GM23338 (cell line): ENCODE data around the gene APOL4. TPM values are rescaled to one million over a fixed set of nuclear protein-coding genes. Genes with fewer than 3 reads are reported as not detected.

ENCODE experiments used
- ATAC-seq: fragments of 200-7000 bp; cut with Tn5 transposase; 3 replicates; pipeline ENCODE4 v1.9.1; 2020
- DNase-seq: peaks from one replicate; pipeline ENCODE4 v3.0.0-alpha.2; 2015; ENCODE audit warnings: low spot score
- H2AFZ ChIP-seq: fragments of 200-600 bp; sonication (generic); 2 replicates; pipeline ENCODE4 v1.8.0; 2016; ENCODE audit warnings: antibody characterized with exemption, mild to moderate bottlenecking, moderate library complexity
- H3F3A ChIP-seq: fragments of 200-600 bp; sonication (generic); replicated peaks from 2 replicates; pipeline ENCODE4 v1.8.0; 2017; ENCODE audit warnings: antibody characterized with exemption, mixed run types, low read depth
- H3K27ac ChIP-seq: fragments of 200-600 bp; sonication (generic); 2 replicates; pipeline ENCODE4 v1.6.1; 2016; ENCODE audit warnings: low read depth
- H3K27me3 ChIP-seq: fragments of 200-600 bp; sonication (generic); 2 replicates; pipeline ENCODE4 v1.8.0; 2016; ENCODE audit warnings: mild to moderate bottlenecking, mixed run types, moderate library complexity; ENCODE audit not compliant: insufficient read depth
- H3K36me3 ChIP-seq: fragments of 200-600 bp; sonication (generic); 2 replicates; pipeline ENCODE4 v1.8.0; 2016; ENCODE audit warnings: mild to moderate bottlenecking; ENCODE audit not compliant: insufficient read depth
- H3K4me1 ChIP-seq: fragments of 200-600 bp; sonication (generic); 2 replicates; pipeline ENCODE4 v1.8.0; 2016; ENCODE audit warnings: mild to moderate bottlenecking, moderate library complexity; ENCODE audit not compliant: insufficient read depth
- H3K4me2 ChIP-seq: fragments of 200-600 bp; sonication (generic); 2 replicates; pipeline ENCODE4 v1.7.1; 2017; ENCODE audit warnings: mixed run types
- H3K4me3 ChIP-seq: fragments of 200-600 bp; sonication (generic); 2 replicates; pipeline ENCODE4 v1.6.1; 2016; ENCODE audit warnings: mixed run types
- H3K79me2 ChIP-seq: fragments of 200-600 bp; sonication (generic); replicated peaks from 2 replicates; pipeline ENCODE4 v1.8.0; 2017; ENCODE audit warnings: mild to moderate bottlenecking; ENCODE audit not compliant: insufficient read depth
- H3K9me2 ChIP-seq: fragments of 200-600 bp; sonication (generic); 2 replicates; pipeline ENCODE4 v1.8.0; 2017; ENCODE audit not compliant: insufficient read depth
- H4K20me1 ChIP-seq: fragments of 200-600 bp; sonication (generic); replicated peaks from 2 replicates; pipeline ENCODE4 v1.8.0; 2017; ENCODE audit warnings: mild to moderate bottlenecking; ENCODE audit not compliant: insufficient read depth
- H3K27ac Mint-ChIP-seq: 2 replicates; pipeline ENCODE4 v1.8.0; 2020; ENCODE audit warnings: inconsistent platforms, mild to moderate bottlenecking, moderate library complexity, mixed read lengths
- H3K27me3 Mint-ChIP-seq: 3 replicates; pipeline ENCODE4 v1.8.0; 2022; ENCODE audit warnings: low read depth, mild to moderate bottlenecking, moderate library complexity, mixed read lengths, inconsistent platforms; ENCODE audit not compliant: insufficient read depth, poor library complexity
- H3K36me3 Mint-ChIP-seq: 3 replicates; pipeline ENCODE4 v1.8.0; 2021; ENCODE audit warnings: low read depth, mild to moderate bottlenecking, inconsistent platforms, moderate library complexity, mixed read lengths
- H3K4me1 Mint-ChIP-seq: 3 replicates; pipeline ENCODE4 v1.8.0; 2020; ENCODE audit warnings: mild to moderate bottlenecking, inconsistent platforms, mixed read lengths
- H3K4me3 Mint-ChIP-seq: 3 replicates; pipeline ENCODE4 v1.8.0; 2021; ENCODE audit warnings: moderate library complexity, mild to moderate bottlenecking, inconsistent platforms, mixed read lengths
- H3K9me3 Mint-ChIP-seq: 3 replicates; pipeline ENCODE4 v1.8.0; 2020; ENCODE audit warnings: moderate library complexity, mild to moderate bottlenecking, inconsistent platforms, mixed read lengths
- CREB1 ChIP-seq: fragments of 250-450 bp; sonication (Bioruptor Pico); IDR thresholded peaks from 2 replicates; pipeline ENCODE4 v1.5.0; 2020; ENCODE audit warnings: low read depth, mild to moderate bottlenecking, moderate library complexity
- EZH2 ChIP-seq: fragments of 200-600 bp; sonication (generic); IDR thresholded peaks from one replicate; pipeline ENCODE4 v1.8.0; 2017; ENCODE audit warnings: antibody characterized with exemption, mild to moderate bottlenecking, low read depth; ENCODE audit not compliant: unreplicated experiment
- EZH2phosphoT487 ChIP-seq: fragments of 200-600 bp; sonication (generic); IDR thresholded peaks from one replicate; pipeline ENCODE4 v1.8.1; 2018; ENCODE audit warnings: antibody characterized with exemption; ENCODE audit not compliant: unreplicated experiment
- JUNB ChIP-seq: IDR thresholded peaks from one replicate; pipeline ENCODE4 v1.6.1; 2016; ENCODE audit warnings: antibody characterized with exemption; ENCODE audit not compliant: unreplicated experiment
- NANOG ChIP-seq: IDR thresholded peaks from 2 replicates; pipeline ENCODE4 v1.6.1; 2016; ENCODE audit warnings: antibody characterized with exemption, borderline replicate concordance
- POLR2AphosphoS5 ChIP-seq: IDR thresholded peaks from 2 replicates; pipeline ENCODE4 v1.6.1; 2016; ENCODE audit warnings: antibody characterized with exemption, low read depth
- STAT1 ChIP-seq: IDR thresholded peaks from one replicate; pipeline ENCODE4 v1.6.1; 2016; ENCODE audit warnings: antibody characterized with exemption; ENCODE audit not compliant: unreplicated experiment
- ZNF114 ChIP-seq: fragments of 250-450 bp; sonication (Bioruptor Pico); IDR thresholded peaks from 2 replicates; pipeline ENCODE4 v1.5.0; 2020; ENCODE audit warnings: mild to moderate bottlenecking, moderate library complexity
- ZNF331 ChIP-seq: fragments of 250-450 bp; sonication (Bioruptor Pico); IDR thresholded peaks from 2 replicates; pipeline ENCODE4 v1.5.0; 2020; ENCODE audit warnings: low read depth, mild to moderate bottlenecking, moderate library complexity
- polyA plus RNA-seq: library from polyadenylated mRNA; unstranded; fragments of >200 nt; fragmentation: Nextera tagmentation; extraction: Ambion mirVana; gene quantifications from 2 replicates; pipeline ENCODE4 v1.2.1, GENCODE V29; 2016
- total RNA-seq: library from RNA; depleted of rRNA; stranded (reverse); fragments of >200 nt; shearing (Covaris generic); gene quantifications from 2 replicates; pipeline ENCODE4 v1.2.3, GENCODE V29; 2014
- TF ChIP-seq, protein P1 (sequence below): IDR thresholded peaks from 2 replicates; pipeline ENCODE4 v1.6.1; 2016; ENCODE audit warnings: antibody characterized with exemption
- TF ChIP-seq, protein P2 (sequence below): IDR thresholded peaks from one replicate; pipeline ENCODE4 v1.6.1; 2018; ENCODE audit warnings: antibody characterized with exemption; ENCODE audit not compliant: unreplicated experiment
- TF ChIP-seq, protein P3 (sequence below): fragments of 250-450 bp; sonication (Bioruptor Pico); IDR thresholded peaks from 2 replicates; pipeline ENCODE4 v1.5.0; 2020; ENCODE audit warnings: mild to moderate bottlenecking, moderate library complexity
- TF ChIP-seq, protein P4 (sequence below), 2 experiments: fragments of 200-600 bp in 1 of 2; sonication (generic) in 1 of 2; conservative IDR thresholded peaks; 2 replicates each; pipeline versions ENCODE4 v1.5.1 to v1.6.1; 2016 to 2017; ENCODE audit warnings: antibody characterized with exemption in 2 of 2, low read depth in 2 of 2, mild to moderate bottlenecking in 2 of 2, moderate library complexity in 1 of 2

The APOL4 gene
- total and polyA plus RNA-seq, 2 experiments from 2014 or later = not detected

DNA sequence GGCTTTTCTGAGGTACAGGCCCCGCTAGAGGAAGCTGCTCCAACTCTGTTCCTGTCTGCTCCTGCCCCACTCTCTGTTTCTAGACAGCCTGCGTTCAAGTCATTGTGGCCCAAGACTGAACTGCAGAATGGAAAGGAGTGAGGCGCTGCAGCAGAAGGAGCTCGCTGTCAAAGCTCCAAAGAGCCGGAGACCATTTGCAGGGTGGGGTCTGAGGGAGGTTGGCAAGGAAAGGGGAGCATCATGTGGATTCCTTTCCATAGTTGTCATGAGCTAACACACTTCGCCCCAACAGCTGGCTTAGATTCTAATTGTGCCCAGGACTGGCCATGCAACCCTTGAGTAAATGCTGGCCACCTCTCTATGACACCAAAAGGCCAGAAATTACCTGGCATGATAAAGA lies 18.8 kb downstream of the APOL4 start:
- H3K27me3 ChIP-seq = no peaks in the 10 kb centered on the region
- no peak overlapping the region for H3K4me2 ChIP-seq
- H3K27ac ChIP-seq = no peak overlapping the region
- Mint-ChIP-seq H3K9me3 (no peaks in the 10 kb centered on the region), H3K27ac (no peak overlapping the region), H3K4me3 (no peak overlapping the region), H3K4me1 (peaks cover 20% of the 10 kb centered on the region), H3K36me3 (no peaks in the 10 kb centered on the region), H3K27me3 (no peaks in the 10 kb centered on the region)
- DNase-seq (no peak), ATAC-seq (no peak)
- no peaks in the 10 kb centered on the region for H3K36me3 ChIP-seq
- no peaks in the 10 kb centered on the region for H4K20me1 ChIP-seq
- no peak overlapping the region for H2AFZ ChIP-seq
- no peaks in the 10 kb centered on the region for H3K4me1 ChIP-seq
- no peak overlapping the region for H3K4me3 ChIP-seq
- H3K9me2 ChIP-seq = no peaks in the 10 kb centered on the region
- H3F3A ChIP-seq = no peaks in the 10 kb centered on the region
- no peaks in the 10 kb centered on the region for H3K79me2 ChIP-seq
- no peak for TF ChIP-seq EZH2phosphoT487
- TF ChIP-seq, protein P1, sequence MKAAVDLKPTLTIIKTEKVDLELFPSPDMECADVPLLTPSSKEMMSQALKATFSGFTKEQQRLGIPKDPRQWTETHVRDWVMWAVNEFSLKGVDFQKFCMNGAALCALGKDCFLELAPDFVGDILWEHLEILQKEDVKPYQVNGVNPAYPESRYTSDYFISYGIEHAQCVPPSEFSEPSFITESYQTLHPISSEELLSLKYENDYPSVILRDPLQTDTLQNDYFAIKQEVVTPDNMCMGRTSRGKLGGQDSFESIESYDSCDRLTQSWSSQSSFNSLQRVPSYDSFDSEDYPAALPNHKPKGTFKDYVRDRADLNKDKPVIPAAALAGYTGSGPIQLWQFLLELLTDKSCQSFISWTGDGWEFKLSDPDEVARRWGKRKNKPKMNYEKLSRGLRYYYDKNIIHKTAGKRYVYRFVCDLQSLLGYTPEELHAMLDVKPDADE = no peak
- TF ChIP-seq STAT1 = no peak
- no peak for TF ChIP-seq NANOG
- no peak for TF ChIP-seq ZNF114 (CRISPR knock-in tag)
- no peak for TF ChIP-seq POLR2AphosphoS5
- no peak for TF ChIP-seq JUNB
- TF ChIP-seq CREB1 = no peak
- TF ChIP-seq, protein P2, sequence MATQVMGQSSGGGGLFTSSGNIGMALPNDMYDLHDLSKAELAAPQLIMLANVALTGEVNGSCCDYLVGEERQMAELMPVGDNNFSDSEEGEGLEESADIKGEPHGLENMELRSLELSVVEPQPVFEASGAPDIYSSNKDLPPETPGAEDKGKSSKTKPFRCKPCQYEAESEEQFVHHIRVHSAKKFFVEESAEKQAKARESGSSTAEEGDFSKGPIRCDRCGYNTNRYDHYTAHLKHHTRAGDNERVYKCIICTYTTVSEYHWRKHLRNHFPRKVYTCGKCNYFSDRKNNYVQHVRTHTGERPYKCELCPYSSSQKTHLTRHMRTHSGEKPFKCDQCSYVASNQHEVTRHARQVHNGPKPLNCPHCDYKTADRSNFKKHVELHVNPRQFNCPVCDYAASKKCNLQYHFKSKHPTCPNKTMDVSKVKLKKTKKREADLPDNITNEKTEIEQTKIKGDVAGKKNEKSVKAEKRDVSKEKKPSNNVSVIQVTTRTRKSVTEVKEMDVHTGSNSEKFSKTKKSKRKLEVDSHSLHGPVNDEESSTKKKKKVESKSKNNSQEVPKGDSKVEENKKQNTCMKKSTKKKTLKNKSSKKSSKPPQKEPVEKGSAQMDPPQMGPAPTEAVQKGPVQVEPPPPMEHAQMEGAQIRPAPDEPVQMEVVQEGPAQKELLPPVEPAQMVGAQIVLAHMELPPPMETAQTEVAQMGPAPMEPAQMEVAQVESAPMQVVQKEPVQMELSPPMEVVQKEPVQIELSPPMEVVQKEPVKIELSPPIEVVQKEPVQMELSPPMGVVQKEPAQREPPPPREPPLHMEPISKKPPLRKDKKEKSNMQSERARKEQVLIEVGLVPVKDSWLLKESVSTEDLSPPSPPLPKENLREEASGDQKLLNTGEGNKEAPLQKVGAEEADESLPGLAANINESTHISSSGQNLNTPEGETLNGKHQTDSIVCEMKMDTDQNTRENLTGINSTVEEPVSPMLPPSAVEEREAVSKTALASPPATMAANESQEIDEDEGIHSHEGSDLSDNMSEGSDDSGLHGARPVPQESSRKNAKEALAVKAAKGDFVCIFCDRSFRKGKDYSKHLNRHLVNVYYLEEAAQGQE = no peak
- TF ChIP-seq, protein P3, sequence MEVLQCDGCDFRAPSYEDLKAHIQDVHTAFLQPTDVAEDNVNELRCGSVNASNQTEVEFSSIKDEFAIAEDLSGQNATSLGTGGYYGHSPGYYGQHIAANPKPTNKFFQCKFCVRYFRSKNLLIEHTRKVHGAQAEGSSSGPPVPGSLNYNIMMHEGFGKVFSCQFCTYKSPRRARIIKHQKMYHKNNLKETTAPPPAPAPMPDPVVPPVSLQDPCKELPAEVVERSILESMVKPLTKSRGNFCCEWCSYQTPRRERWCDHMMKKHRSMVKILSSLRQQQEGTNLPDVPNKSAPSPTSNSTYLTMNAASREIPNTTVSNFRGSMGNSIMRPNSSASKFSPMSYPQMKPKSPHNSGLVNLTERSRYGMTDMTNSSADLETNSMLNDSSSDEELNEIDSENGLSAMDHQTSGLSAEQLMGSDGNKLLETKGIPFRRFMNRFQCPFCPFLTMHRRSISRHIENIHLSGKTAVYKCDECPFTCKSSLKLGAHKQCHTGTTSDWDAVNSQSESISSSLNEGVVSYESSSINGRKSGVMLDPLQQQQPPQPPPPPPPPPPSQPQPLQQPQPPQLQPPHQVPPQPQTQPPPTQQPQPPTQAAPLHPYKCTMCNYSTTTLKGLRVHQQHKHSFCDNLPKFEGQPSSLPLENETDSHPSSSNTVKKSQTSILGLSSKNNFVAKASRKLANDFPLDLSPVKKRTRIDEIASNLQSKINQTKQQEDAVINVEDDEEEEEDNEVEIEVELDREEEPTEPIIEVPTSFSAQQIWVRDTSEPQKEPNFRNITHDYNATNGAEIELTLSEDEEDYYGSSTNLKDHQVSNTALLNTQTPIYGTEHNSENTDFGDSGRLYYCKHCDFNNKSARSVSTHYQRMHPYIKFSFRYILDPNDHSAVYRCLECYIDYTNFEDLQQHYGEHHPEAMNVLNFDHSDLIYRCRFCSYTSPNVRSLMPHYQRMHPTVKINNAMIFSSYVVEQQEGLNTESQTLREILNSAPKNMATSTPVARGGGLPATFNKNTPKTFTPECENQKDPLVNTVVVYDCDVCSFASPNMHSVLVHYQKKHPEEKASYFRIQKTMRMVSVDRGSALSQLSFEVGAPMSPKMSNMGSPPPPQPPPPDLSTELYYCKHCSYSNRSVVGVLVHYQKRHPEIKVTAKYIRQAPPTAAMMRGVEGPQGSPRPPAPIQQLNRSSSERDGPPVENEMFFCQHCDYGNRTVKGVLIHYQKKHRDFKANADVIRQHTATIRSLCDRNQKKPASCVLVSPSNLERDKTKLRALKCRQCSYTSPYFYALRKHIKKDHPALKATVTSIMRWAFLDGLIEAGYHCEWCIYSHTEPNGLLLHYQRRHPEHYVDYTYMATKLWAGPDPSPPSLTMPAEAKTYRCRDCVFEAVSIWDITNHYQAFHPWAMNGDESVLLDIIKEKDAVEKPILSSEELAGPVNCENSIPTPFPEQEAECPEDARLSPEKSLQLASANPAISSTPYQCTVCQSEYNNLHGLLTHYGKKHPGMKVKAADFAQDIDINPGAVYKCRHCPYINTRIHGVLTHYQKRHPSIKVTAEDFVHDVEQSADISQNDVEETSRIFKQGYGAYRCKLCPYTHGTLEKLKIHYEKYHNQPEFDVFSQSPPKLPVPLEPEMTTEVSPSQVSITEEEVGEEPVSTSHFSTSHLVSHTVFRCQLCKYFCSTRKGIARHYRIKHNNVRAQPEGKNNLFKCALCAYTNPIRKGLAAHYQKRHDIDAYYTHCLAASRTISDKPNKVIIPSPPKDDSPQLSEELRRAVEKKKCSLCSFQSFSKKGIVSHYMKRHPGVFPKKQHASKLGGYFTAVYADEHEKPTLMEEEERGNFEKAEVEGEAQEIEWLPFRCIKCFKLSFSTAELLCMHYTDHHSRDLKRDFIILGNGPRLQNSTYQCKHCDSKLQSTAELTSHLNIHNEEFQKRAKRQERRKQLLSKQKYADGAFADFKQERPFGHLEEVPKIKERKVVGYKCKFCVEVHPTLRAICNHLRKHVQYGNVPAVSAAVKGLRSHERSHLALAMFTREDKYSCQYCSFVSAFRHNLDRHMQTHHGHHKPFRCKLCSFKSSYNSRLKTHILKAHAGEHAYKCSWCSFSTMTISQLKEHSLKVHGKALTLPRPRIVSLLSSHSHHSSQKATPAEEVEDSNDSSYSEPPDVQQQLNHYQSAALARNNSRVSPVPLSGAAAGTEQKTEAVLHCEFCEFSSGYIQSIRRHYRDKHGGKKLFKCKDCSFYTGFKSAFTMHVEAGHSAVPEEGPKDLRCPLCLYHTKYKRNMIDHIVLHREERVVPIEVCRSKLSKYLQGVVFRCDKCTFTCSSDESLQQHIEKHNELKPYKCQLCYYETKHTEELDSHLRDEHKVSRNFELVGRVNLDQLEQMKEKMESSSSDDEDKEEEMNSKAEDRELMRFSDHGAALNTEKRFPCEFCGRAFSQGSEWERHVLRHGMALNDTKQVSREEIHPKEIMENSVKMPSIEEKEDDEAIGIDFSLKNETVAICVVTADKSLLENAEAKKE (CRISPR knock-in tag) = no peak
- no peak for TF ChIP-seq ZNF331 (CRISPR knock-in tag)
- TF ChIP-seq EZH2 = no peak
- TF ChIP-seq, protein P4, sequence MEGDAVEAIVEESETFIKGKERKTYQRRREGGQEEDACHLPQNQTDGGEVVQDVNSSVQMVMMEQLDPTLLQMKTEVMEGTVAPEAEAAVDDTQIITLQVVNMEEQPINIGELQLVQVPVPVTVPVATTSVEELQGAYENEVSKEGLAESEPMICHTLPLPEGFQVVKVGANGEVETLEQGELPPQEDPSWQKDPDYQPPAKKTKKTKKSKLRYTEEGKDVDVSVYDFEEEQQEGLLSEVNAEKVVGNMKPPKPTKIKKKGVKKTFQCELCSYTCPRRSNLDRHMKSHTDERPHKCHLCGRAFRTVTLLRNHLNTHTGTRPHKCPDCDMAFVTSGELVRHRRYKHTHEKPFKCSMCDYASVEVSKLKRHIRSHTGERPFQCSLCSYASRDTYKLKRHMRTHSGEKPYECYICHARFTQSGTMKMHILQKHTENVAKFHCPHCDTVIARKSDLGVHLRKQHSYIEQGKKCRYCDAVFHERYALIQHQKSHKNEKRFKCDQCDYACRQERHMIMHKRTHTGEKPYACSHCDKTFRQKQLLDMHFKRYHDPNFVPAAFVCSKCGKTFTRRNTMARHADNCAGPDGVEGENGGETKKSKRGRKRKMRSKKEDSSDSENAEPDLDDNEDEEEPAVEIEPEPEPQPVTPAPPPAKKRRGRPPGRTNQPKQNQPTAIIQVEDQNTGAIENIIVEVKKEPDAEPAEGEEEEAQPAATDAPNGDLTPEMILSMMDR (conservative IDR thresholded peaks at IDR 0.05; ENCODE audit: low read depth in 2 of 2) = no peak
